CD4-positive, alpha-beta T cell treated with Interleukin-17A for 1 hour (primary cell): ENCODE measurements around the gene GMNN.
A peak's percentile ranks its signal among the peaks of the same experiment; 100 is the strongest.
"Not testable (repeated sequence)": the region's sequence is repeated elsewhere in the genome, so short reads cannot be mapped to it uniquely, and the experiment has no call there.

Experiments
- DNase-seq: peaks from one replicate; pipeline ENCODE4 v3.0.0-alpha.2; 2020

GMNN gene

GRCh38 chr6:24763578-24763977, 11.2 kb upstream of the GMNN start:
- DNase-seq: no peak

GRCh38 chr6:24764833-24765828, 9.6 kb upstream of the GMNN start:
- DNase-seq: not testable (repeated sequence)

- not testable (repeated sequence) for DNase-seq
Measured at GRCh38 chr6:24765968-24766367, 8.8 kb upstream of the GMNN start.

GRCh38 chr6:24766680-24767462, 7.9 kb upstream of the GMNN start:
- DNase-seq: peak; percentile 51

- no peak for DNase-seq
Measured at GRCh38 chr6:24768361-24768760, 6.4 kb upstream of the GMNN start.

- no peak for DNase-seq
Measured at GRCh38 chr6:24775520-24776058, 852 bp downstream of the GMNN start.

- DNase-seq: no peak
Measured at GRCh38 chr6:24777227-24777626, 2.5 kb downstream of the GMNN start.

GRCh38 chr6:24778121-24778520, 3.4 kb downstream of the GMNN start:
- no peak for DNase-seq

- no peak for DNase-seq
Measured at GRCh38 chr6:24778878-24779277, 4.1 kb downstream of the GMNN start.

GRCh38 chr6:24779416-24780016, 4.8 kb downstream of the GMNN start:
- no peak for DNase-seq

- no peak for DNase-seq
Measured at GRCh38 chr6:24780206-24780605, 5.5 kb downstream of the GMNN start.

GRCh38 chr6:24788031-24788665, 13.4 kb downstream of the GMNN start:
- no peak for DNase-seq

GRCh38 chr6:24795106-24795505, 20.4 kb downstream of the GMNN start:
- no peak for DNase-seq

- DNase-seq: no peak
Measured at GRCh38 chr6:24796616-24797290, 22.0 kb downstream of the GMNN start.

GRCh38 chr6:24797596-24798216, 23.0 kb downstream of the GMNN start:
- DNase-seq: no peak

- no peak for DNase-seq
Measured at GRCh38 chr6:24798740-24799540, 24.2 kb downstream of the GMNN start, which contains the start of gene ARMH2. Gene ARMH2 (minus strand): TSS chr6:24798917. CDS start chr6:24798857, 60 bp downstream.

GRCh38 chr6:24799541-24799915, 24.8 kb downstream of the GMNN start:
- no peak for DNase-seq

GRCh38 chr6:24802271-24803059, 27.7 kb downstream of the GMNN start:
- DNase-seq: no peak

- DNase-seq: no peak
Measured at GRCh38 chr6:24807584-24807983, 32.8 kb downstream of the GMNN start.

GRCh38 chr6:24809728-24810127, 35.0 kb downstream of the GMNN start:
- DNase-seq: no peak
